SK-N-SH (cell line): Measurements from ENCODE around the gene SCAF1.

Source experiments
- CTCF ChIP-seq: fragments of 200-600 bp; sonication (generic); IDR thresholded peaks from 2 replicates; pipeline ENCODE4 v1.6.1; 2017; ENCODE audit warnings: antibody characterized with exemption, mild to moderate bottlenecking, moderate library complexity
- MXI1 ChIP-seq: IDR thresholded peaks from 2 replicates; pipeline ENCODE4 v1.6.1; 2012; ENCODE audit warnings: mild to moderate bottlenecking, low read depth, low read length, improper control_type of control experiment
- NFIC ChIP-seq: IDR thresholded peaks from 2 replicates; pipeline ENCODE4 v1.4.0; 2012; ENCODE audit warnings: borderline replicate concordance

GRCh38 chr19:49626226-49626625, 15.8 kb upstream of the SCAF1 start:
- TF ChIP-seq NFIC, result no peak
- TF ChIP-seq MXI1, result no peak
- no peak for TF ChIP-seq CTCF
